Tracheal epithelial cell (primary cell): Measurements from ENCODE around the gene CFAP119. TPM values are rescaled to one million over a fixed set of nuclear protein-coding genes. Genes with fewer than 3 reads are reported as not detected.

Source experiments
- total RNA-seq: library from RNA; depleted of rRNA; stranded (reverse); fragments of >200 nt; gene quantifications from 2 replicates; pipeline ENCODE4 v1.2.1, GENCODE V29; 2014

CFAP119 gene
- total RNA-seq, result 1.4 TPM in 1 of 2 replicates, not detected in the other

GRCh38 chr16:30761928-30762902 is at the start of gene CFAP119, which contains the start of gene RNF40:
Gene CFAP119 (minus strand): TSS chr16:30762062. CDS start chr16:30761748, 314 bp downstream.
Gene RNF40 (plus strand): TSS chr16:30762322. CDS start chr16:30762546, 224 bp downstream.

GRCh38 chr16:30786936-30787612 is 25.2 kb upstream of the CFAP119 start, which contains the start of gene ZNF629:
Gene ZNF629 (minus strand): TSS chr16:30787205. CDS start chr16:30784482, 2,723 bp downstream.

GRCh38 chr16:30747799-30748633 is 13.8 kb downstream of the CFAP119 start, which contains the start of gene PHKG2:
Gene PHKG2 (plus strand): TSS chr16:30748425. CDS start chr16:30748821, 396 bp downstream.

Other genes with a start within 250 kb of the CFAP119 start
- gene ZNF768, start 235.5 kb downstream of the CFAP119 start, total RNA-seq, result 27.2 and 34.5 TPM in 2 replicates
- 6.6 and 7.5 TPM in 2 replicates for gene ZNF747, start 227.2 kb downstream of the CFAP119 start, total RNA-seq
- 3.4 and 3.6 TPM in 2 replicates for gene ZNF764, start 203.7 kb downstream of the CFAP119 start, total RNA-seq
- 8.2 and 10.7 TPM in 2 replicates for gene ZNF688, start 190.3 kb downstream of the CFAP119 start, total RNA-seq
- 6.2 and 8.0 TPM in 2 replicates for gene ZNF785, start 176.4 kb downstream of the CFAP119 start, total RNA-seq
- gene ZNF689, start 151.7 kb downstream of the CFAP119 start, total RNA-seq, result 1.7 and 3.8 TPM in 2 replicates
- 8.7 and 10.1 TPM in 2 replicates for gene PRR14, start 111.1 kb downstream of the CFAP119 start, total RNA-seq
- 11.1 and 14.9 TPM in 2 replicates for gene FBRS, start 103.6 kb downstream of the CFAP119 start, total RNA-seq
- gene SRCAP, start 62.9 kb downstream of the CFAP119 start, total RNA-seq, result 15.7 and 16.8 TPM in 2 replicates
- gene PHKG2, start 13.6 kb downstream of the CFAP119 start, total RNA-seq, result 9.6 and 16.1 TPM in 2 replicates
- 50.3 and 56.6 TPM in 2 replicates for gene RNF40, start 260 bp upstream of the CFAP119 start, total RNA-seq
- gene ZNF629, start 25.1 kb upstream of the CFAP119 start, total RNA-seq, result 5.5 and 6.6 TPM in 2 replicates
- gene BCL7C, start 132.0 kb upstream of the CFAP119 start, total RNA-seq, result 28.8 and 34.7 TPM in 2 replicates
- gene CTF1, start 134.6 kb upstream of the CFAP119 start, total RNA-seq, result 0.64 and 0.96 TPM in 2 replicates
- gene FBXL19, start 161.5 kb upstream of the CFAP119 start, total RNA-seq, result 16.2 and 30.6 TPM in 2 replicates
- 24.3 and 48.8 TPM in 2 replicates for gene ORAI3, start 187.0 kb upstream of the CFAP119 start, total RNA-seq
- gene SETD1A, start 195.7 kb upstream of the CFAP119 start, total RNA-seq, result 0.96 and 1.5 TPM in 2 replicates
- 14.1 and 25.5 TPM in 2 replicates for gene HSD3B7, start 223.1 kb upstream of the CFAP119 start, total RNA-seq
- gene STX1B, start 248.6 kb upstream of the CFAP119 start, total RNA-seq, result 0.72 TPM in 1 of 2 replicates, not detected in the other